BE2C (cell line): Measurements from ENCODE around the gene PSMB11.

Experiments used
- DNase-seq: peaks from one replicate; pipeline ENCODE4 v3.0.0-alpha.2; 2020
- H3K27me3 ChIP-seq: fragments of 250-450 bp; sonication (Bioruptor Pico); 2 replicates; pipeline ENCODE4 v1.5.1; 2020; ENCODE audit warnings: mild to moderate bottlenecking
- H3K36me3 ChIP-seq: fragments of 250-450 bp; sonication (Bioruptor Pico); 2 replicates; pipeline ENCODE4 v1.5.1; 2020; ENCODE audit warnings: mild to moderate bottlenecking
- H3K4me1 ChIP-seq: fragments of 250-450 bp; sonication (Bioruptor Pico); 2 replicates; pipeline ENCODE4 v1.5.1; 2020
- H3K4me3 ChIP-seq: 2 replicates; pipeline ENCODE4 v1.5.1; 2011; ENCODE audit warnings: low read depth, low read length
- H3K9me3 ChIP-seq: fragments of 250-450 bp; sonication (Bioruptor Pico); 2 replicates; pipeline ENCODE4 v1.5.1; 2020
- TF ChIP-seq, protein P1 (sequence below): IDR thresholded peaks from 2 replicates; pipeline ENCODE4 v1.5.1; 2012; ENCODE audit warnings: mild to moderate bottlenecking, low read depth, low read length

Gene PSMB11

DNA sequence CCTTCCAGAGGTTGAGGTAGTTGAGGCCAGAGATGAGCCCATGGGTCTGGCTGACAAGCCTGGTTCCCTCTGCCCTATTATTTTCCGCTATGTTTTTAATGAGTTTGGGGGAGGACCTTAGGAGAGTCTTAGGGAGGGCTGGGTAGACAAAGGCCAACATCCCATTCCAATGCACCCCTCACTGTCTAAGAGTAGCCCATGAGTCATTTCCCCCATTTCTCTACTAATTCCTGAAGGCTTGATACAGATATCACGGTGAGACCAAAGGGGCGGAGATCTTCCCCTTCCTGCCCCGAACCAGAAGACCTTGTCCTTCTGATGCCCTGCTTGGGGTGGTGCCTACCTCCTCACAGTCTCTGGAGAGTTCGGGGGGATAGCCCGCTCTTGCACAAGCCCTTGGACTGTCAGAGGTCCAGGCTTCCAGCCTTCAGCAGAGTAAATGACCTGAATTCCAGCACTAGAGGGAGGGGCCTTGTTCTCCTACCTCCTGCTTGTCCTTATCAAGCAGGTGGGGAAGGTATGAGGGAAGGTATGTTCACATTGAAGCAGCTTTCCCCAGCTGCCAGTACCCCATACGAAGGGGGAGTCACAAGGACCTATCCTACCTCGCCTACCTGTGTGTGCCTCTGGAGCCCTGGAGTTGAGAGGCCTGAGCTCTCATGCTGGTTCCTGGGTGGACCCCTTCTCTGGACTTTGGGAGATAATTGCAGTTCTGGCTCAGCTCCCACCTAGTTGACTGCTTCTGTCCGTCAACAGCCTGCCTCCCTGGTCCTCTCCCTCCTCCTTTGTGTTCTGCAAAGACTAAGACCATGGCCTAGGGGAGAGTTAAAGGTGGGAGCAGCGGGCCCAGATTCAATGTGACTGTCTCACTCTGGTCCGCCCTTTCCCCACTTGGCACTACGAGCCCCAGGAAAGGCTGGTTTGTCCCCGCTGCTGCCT lies 3.7 kb downstream of the PSMB11 start:
- H3K4me1 ChIP-seq, result peaks cover 13% of the 10 kb centered on the region
- DNase-seq, result no peak
- no peak overlapping the region for H3K4me3 ChIP-seq
- TF ChIP-seq, protein P1, sequence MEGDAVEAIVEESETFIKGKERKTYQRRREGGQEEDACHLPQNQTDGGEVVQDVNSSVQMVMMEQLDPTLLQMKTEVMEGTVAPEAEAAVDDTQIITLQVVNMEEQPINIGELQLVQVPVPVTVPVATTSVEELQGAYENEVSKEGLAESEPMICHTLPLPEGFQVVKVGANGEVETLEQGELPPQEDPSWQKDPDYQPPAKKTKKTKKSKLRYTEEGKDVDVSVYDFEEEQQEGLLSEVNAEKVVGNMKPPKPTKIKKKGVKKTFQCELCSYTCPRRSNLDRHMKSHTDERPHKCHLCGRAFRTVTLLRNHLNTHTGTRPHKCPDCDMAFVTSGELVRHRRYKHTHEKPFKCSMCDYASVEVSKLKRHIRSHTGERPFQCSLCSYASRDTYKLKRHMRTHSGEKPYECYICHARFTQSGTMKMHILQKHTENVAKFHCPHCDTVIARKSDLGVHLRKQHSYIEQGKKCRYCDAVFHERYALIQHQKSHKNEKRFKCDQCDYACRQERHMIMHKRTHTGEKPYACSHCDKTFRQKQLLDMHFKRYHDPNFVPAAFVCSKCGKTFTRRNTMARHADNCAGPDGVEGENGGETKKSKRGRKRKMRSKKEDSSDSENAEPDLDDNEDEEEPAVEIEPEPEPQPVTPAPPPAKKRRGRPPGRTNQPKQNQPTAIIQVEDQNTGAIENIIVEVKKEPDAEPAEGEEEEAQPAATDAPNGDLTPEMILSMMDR, result no peak
- no peaks in the 10 kb centered on the region for H3K9me3 ChIP-seq
- no peaks in the 10 kb centered on the region for H3K27me3 ChIP-seq
- peaks cover 32% of the 10 kb centered on the region for H3K36me3 ChIP-seq

DNA sequence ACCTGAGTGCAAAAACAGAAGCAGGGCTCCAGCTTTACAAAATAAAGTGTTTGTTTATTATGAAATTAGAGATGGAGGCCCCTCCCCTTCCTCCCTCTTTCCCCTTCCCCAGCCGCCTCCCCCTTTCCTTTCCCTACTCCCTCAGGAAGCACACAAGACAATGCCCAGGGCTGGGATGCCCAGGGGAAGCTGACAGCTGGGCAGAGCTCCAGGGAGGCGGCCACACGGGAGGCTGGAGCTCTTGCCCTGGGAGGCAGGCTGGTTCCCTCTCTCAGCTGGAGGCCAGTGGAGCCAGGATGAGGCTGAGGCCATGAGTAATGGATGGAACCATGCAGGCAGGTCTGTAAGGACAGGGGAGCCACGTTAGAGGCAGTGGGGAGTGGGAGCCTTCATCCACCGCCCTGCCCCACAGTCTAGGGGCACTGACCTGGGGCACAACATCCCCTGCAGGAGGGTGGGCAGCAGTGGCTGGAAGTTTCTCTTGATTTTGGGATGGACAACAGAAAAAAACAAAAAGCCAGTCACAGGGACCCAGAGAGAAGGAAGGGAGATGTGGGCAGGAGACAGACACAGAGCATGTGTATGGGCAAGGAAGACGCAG lies 5.1 kb downstream of the PSMB11 start:
- Histone ChIP-seq H3K27me3 (no peaks in the 10 kb centered on the region), H3K9me3 (no peaks in the 10 kb centered on the region), H3K4me3 (no peak overlapping the region), H3K36me3 (peaks cover 33% of the 10 kb centered on the region), H3K4me1 (peaks cover 13% of the 10 kb centered on the region)
- TF ChIP-seq, protein P1, result no peak
- DNase-seq, result no peak

DNA sequence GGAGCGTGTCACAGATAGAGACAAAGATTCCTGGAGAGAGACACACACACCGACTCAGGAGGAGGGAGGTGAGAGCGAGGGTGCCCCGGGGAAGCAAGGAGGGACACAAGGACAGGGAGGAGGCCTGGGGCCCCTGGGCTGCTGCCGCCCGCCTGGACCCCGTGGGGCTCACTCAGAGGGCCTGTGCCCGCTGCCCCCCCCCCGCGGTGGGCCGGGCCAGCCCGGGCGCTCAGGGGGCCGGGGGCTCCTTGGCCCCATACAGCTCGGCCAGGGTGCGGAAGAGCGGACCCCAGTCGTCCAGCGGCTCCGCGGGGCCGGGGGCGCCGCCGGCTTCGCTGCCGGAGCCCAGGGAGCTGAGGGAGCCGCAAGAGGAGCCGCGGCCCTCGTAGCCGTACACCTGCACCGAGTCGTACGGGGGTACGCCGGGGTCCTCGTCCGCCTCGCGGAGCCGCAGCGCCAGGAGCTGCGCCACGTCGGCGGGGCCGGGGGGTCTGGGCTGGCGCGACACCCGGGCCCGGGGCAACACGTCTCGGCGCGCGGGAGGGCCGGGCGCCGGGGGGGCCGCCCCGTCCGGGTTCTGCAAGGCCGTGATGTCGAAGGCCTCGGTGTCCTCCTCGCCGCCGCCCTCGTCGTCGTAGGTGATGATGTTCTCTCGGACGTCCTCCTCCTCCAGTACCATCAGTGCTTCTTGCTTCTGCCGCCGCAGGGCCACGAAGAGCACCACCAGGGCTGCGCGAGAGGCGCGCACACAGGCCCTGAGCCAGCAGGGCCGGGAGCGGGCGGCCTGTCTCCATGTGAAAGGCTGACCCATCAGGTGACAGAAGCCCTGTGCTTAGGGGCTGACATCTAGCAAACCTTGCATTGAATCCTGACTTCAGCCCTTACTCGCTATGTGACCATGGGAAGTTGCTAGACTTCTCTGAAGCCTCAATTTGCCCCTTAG lies 6.0 kb downstream of the PSMB11 start:
- no peak for DNase-seq
- Histone ChIP-seq H3K4me1 (peaks cover 13% of the 10 kb centered on the region), H3K4me3 (no peak overlapping the region), H3K27me3 (no peaks in the 10 kb centered on the region), H3K9me3 (no peaks in the 10 kb centered on the region), H3K36me3 (peaks cover 42% of the 10 kb centered on the region)
- TF ChIP-seq, protein P1, result no peak

DNA sequence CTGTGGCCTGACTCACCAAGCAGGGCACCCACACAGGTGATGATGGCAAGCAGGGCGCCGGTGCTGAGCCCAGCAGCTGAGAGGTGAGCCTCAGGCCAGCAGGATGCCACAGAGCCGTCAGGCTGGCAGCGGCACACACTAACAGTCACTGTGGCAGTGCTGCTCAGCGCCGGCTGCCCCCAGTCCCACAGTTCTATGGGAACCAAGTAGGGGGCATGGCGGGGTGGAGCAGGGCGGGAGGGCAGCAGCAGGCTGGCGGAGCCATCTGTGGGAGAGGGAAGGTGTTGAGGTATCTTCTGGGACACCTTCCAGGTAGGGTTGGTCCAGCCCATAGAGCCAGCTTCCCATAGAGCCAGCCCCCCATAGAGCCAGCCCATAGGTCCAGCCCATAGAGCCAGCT lies 7.0 kb downstream of the PSMB11 start:
- no peak for DNase-seq
- TF ChIP-seq, protein P1, result no peak
- Histone ChIP-seq H3K27me3 (no peaks in the 10 kb centered on the region), H3K4me3 (no peak overlapping the region), H3K36me3 (peaks cover 52% of the 10 kb centered on the region), H3K4me1 (peaks cover 6% of the 10 kb centered on the region), H3K9me3 (no peaks in the 10 kb centered on the region)

DNA sequence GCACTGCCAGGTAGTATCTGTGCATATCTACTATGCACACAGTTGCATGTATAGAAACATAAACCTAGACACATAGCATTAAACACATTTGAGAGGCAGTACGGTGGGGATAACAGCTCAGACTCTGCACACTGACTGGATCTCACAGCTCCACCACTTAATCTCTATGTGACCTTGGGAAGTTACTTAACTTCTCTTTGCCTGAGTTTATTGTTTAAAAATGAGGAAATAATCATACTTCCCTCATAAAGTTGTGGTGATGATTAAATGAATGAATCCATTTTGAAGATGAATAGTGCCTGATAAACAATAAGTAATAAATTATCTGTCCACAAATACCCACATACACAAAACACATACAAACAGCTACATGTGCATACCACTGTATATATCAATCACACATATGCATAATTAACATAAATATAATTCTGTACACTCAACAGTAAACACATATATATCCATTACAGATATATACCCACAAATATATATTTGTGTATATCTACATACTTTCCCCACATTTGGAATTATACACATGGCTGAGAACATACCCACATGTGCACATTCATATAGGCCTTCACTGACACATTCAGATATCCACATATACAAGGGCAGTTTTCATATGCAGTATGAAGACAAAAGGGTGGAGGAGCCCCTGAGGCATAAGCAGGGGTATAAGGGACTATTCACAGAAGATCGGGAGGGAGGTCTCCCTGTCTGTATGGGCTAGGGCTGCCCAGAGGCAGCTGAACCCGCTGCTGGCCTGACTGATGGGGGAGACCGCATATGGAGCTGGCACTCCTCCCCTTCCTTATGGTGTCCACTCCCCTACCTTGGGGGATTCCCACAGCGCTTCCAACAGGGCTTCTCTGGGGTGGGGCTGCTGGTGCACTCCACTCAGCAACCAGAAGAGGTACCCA lies 9.4 kb downstream of the PSMB11 start:
- Histone ChIP-seq H3K36me3 (peaks cover 66% of the 10 kb centered on the region), H3K9me3 (no peaks in the 10 kb centered on the region), H3K4me1 (peaks cover 11% of the 10 kb centered on the region), H3K27me3 (no peaks in the 10 kb centered on the region), H3K4me3 (no peak overlapping the region)
- no peak for DNase-seq
- TF ChIP-seq, protein P1, result no peak
